Diencephalon (tissue), 1 donor: ENCODE data around the gene CDH7. TPM values are rescaled to one million over a fixed set of nuclear protein-coding genes. Genes with fewer than 3 reads are reported as not detected.

Experiments
- total RNA-seq: library from RNA; depleted of rRNA; stranded (reverse); fragments of >200 nt; gene quantifications from one replicate; pipeline ENCODE4 v1.2.3, GENCODE V29; 2014

CDH7 gene
- total RNA-seq: 30.0 TPM

GRCh38 chr18:65750389-65751154 is at the start of gene CDH7:
TSS of gene CDH7 (plus strand) at chr18:65751012. CDS start at chr18:65762843, 11,831 bp downstream.

